Parathyroid adenoma (tissue), 2 donors: ENCODE results near the gene NUTM2E.
A peak's percentile ranks its signal among the peaks of the same experiment; 100 is the strongest.
"Not testable (repeated sequence)": the region's sequence is repeated elsewhere in the genome, so short reads cannot be mapped to it uniquely, and the experiment has no call there.

Experiments
- H2AFZ ChIP-seq: fragments of 300-600 bp; sonication (generic); one replicate; pipeline ENCODE4 v1.7.0; 2017; ENCODE audit warnings: antibody characterized with exemption, mild to moderate bottlenecking
- H3K27ac ChIP-seq: fragments of 300-600 bp; sonication (generic); one replicate; pipeline ENCODE4 v1.7.0; 2017
- H3K27me3 ChIP-seq: fragments of 300-600 bp; sonication (generic); one replicate; pipeline ENCODE4 v1.7.0; 2017; ENCODE audit warnings: low read length; ENCODE audit not compliant: control insufficient read depth, insufficient read depth
- H3K36me3 ChIP-seq: fragments of 300-600 bp; sonication (generic); one replicate; pipeline ENCODE4 v1.7.0; 2017; ENCODE audit warnings: low read length; ENCODE audit not compliant: control insufficient read depth, insufficient read depth
- H3K4me1 ChIP-seq: fragments of 300-600 bp; sonication (generic); one replicate; pipeline ENCODE4 v1.7.0; 2017; ENCODE audit warnings: control low read depth
- H3K4me2 ChIP-seq: fragments of 300-600 bp; sonication (generic); one replicate; pipeline ENCODE4 v1.7.0; 2017; ENCODE audit warnings: low read length
- H3K4me3 ChIP-seq: fragments of 300-600 bp; sonication (generic); one replicate; pipeline ENCODE4 v1.7.0; 2017; ENCODE audit warnings: low read depth, low read length
- H3K79me2 ChIP-seq: fragments of 300-600 bp; sonication (generic); one replicate; pipeline ENCODE4 v1.7.0; 2017; ENCODE audit warnings: control low read depth
- H3K9ac ChIP-seq: fragments of 300-600 bp; sonication (generic); one replicate; pipeline ENCODE4 v1.7.0; 2017; ENCODE audit warnings: mild to moderate bottlenecking
- H3K9me3 ChIP-seq: fragments of 300-600 bp; sonication (generic); one replicate; pipeline ENCODE4 v1.7.0; 2017; ENCODE audit warnings: low read length; ENCODE audit not compliant: control insufficient read depth
- CTCF ChIP-seq: fragments of 300-600 bp; sonication (generic); IDR thresholded peaks from one replicate; pipeline ENCODE4 v1.7.0; 2017; ENCODE audit warnings: antibody characterized with exemption, mild to moderate bottlenecking
- donor health status: primary hyperparathyroidism.

Gene NUTM2E, protein sequence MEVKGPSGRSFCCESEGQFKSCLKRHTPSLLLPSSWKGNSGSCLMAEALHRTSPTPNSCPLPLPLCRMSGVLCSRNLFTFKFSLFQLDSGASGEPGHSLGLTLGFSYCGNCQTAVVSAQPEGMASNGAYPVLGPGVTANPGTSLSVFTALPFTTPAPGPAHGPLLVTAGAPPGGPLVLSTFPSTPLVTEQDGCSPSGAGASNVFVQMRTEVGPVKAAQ (N-terminal part only)

GRCh38 chr10:79826496-79827215 lies at the start of gene NUTM2E:
NUTM2E (plus strand) TSS chr10:79826739; CDS start chr10:79841741, 15,002 bp downstream.
- H3K36me3 ChIP-seq, H3K79me2 ChIP-seq, H3K9me3 ChIP-seq, H3K9ac ChIP-seq, H3K27me3 ChIP-seq, H3K4me1 ChIP-seq: not testable (repeated sequence)
- H3K4me3 ChIP-seq: peak within 1 kb of the TSS; percentile 54
- peak within 1 kb of the TSS; percentile 26 for H3K4me2 ChIP-seq
- H3K27ac ChIP-seq: peak within 1 kb of the TSS; percentile 82
- H2AFZ ChIP-seq: peak within 1 kb of the TSS; percentile 76

- not testable (repeated sequence) for H3K4me3 ChIP-seq, H3K27ac ChIP-seq, H2AFZ ChIP-seq, H3K27me3 ChIP-seq, H3K9ac ChIP-seq, H3K4me2 ChIP-seq, H3K79me2 ChIP-seq, H3K36me3 ChIP-seq, H3K9me3 ChIP-seq, H3K4me1 ChIP-seq
Observed at GRCh38 chr10:79777997-79778396, 48.5 kb upstream of the NUTM2E start.

GRCh38 chr10:79779310-79779938 lies 47.1 kb upstream of the NUTM2E start:
- H3K9me3 ChIP-seq, H2AFZ ChIP-seq, H3K36me3 ChIP-seq, H3K79me2 ChIP-seq, H3K27me3 ChIP-seq, H3K4me1 ChIP-seq, H3K27ac ChIP-seq, H3K9ac ChIP-seq, H3K4me2 ChIP-seq, H3K4me3 ChIP-seq: not testable (repeated sequence)
- peak; percentile 71 for TF ChIP-seq CTCF

GRCh38 chr10:79779992-79780391 lies 46.5 kb upstream of the NUTM2E start:
- not testable (repeated sequence) for H3K27ac ChIP-seq, H3K4me2 ChIP-seq, H3K36me3 ChIP-seq, H3K9me3 ChIP-seq, H3K79me2 ChIP-seq, H3K4me1 ChIP-seq, H3K4me3 ChIP-seq, H3K9ac ChIP-seq, H3K27me3 ChIP-seq, H2AFZ ChIP-seq

DNA sequence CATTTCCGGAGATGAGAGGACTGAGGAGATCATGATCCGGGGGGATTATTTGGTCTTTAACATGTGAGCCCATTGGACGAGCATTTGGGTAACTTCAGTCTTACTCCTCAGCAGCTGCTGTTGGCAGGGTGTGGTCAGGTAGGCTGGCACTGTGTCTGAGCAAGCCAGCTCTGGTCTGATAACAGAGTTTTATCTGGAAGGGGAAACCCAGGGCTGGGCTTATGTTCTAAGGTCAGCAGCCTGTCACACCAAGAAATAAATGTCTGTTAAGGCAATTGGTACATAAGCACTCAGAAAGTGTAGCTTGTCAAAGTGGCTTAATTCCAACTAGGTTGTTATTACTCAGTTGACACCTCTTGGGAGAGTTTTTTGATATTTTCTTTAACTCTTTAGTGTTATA lies 45.0 kb upstream of the NUTM2E start:
- not testable (repeated sequence) for H3K27ac ChIP-seq, H3K4me2 ChIP-seq, H3K4me3 ChIP-seq, H3K36me3 ChIP-seq, H3K79me2 ChIP-seq, H3K4me1 ChIP-seq, H3K27me3 ChIP-seq, H3K9me3 ChIP-seq, H2AFZ ChIP-seq, H3K9ac ChIP-seq

DNA sequence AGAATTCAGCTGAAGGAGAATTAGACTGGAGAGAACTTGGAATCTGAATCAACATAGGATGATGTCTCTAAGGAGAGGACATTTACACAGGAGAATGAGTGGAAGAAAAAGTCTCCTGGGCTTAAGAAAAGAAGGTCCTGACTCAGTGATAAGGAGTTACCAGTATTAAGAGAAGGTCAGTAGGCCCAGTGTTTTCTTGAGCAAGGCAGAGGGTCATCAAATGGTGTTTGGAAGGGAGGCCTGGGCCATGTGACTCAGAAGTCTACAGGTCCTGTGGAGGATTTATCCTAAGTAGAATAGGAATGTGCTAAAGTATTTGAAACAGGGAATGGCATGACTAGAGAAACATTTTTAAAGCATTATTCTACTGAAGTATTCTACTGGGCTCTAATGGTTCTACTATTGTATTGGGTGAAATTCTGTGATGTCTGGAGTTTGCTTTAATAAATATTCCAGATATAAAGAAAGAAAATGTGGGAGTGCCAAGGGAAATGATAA lies 39.0 kb upstream of the NUTM2E start:
- H2AFZ ChIP-seq, H3K9me3 ChIP-seq, H3K79me2 ChIP-seq, H3K27me3 ChIP-seq, H3K4me3 ChIP-seq, H3K4me1 ChIP-seq, H3K4me2 ChIP-seq, H3K36me3 ChIP-seq, H3K9ac ChIP-seq, H3K27ac ChIP-seq: not testable (repeated sequence)

DNA sequence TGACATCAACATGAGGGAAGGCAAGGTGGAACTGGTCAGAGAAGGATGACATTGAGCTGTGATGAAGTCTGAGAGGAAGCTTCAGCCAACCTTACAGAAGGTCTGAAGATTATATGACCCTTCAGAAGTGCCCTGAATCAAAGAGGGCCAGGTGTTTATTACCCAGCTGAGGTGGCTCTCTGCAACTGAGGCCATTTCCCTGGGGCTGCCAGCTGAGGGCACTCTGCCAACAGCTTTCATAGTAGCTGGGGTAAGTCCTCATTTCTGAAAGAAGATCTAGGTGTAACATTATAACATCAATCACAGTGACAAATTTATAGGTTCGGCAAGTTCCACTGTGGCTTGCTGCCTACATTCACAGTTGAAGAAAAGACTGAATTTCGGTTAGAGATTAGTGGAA lies 37.2 kb upstream of the NUTM2E start:
- not testable (repeated sequence) for H3K27me3 ChIP-seq, H3K36me3 ChIP-seq, H3K9ac ChIP-seq, H3K9me3 ChIP-seq, H3K27ac ChIP-seq, H2AFZ ChIP-seq, H3K4me3 ChIP-seq, H3K79me2 ChIP-seq, H3K4me1 ChIP-seq, H3K4me2 ChIP-seq

- H3K36me3 ChIP-seq, H3K9me3 ChIP-seq, H3K79me2 ChIP-seq, H3K9ac ChIP-seq, H3K27me3 ChIP-seq, H3K4me3 ChIP-seq, H3K4me2 ChIP-seq, H3K27ac ChIP-seq, H2AFZ ChIP-seq, H3K4me1 ChIP-seq: not testable (repeated sequence)
Observed at GRCh38 chr10:79791906-79792517, 34.5 kb upstream of the NUTM2E start.

DNA sequence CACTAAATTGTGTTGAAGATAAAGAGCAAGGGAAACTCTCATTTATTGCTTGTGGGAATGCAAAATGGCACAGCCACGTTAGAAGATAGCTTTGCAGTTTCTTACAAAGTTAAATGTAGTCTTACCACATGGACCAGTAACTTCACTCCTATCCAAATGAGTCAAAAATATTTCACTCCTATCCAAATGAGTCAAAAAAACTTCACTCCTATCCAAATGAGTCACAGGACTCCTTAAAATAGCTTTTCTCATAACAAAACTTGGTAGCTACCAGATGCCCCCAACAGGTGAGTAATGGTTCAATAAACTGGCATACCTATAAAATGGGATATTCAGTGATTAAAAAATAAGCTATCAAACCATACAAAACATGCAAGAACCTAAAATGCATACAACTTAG lies 27.2 kb upstream of the NUTM2E start:
- not testable (repeated sequence) for H3K9me3 ChIP-seq, H3K27ac ChIP-seq, H3K4me1 ChIP-seq, H3K4me3 ChIP-seq, H3K27me3 ChIP-seq, H3K79me2 ChIP-seq, H3K4me2 ChIP-seq, H3K9ac ChIP-seq, H2AFZ ChIP-seq, H3K36me3 ChIP-seq

GRCh38 chr10:79805857-79806256 lies 20.7 kb upstream of the NUTM2E start:
- not testable (repeated sequence) for H3K4me2 ChIP-seq, H3K36me3 ChIP-seq, H3K27ac ChIP-seq, H2AFZ ChIP-seq, H3K4me1 ChIP-seq, H3K9ac ChIP-seq, H3K9me3 ChIP-seq, H3K4me3 ChIP-seq, H3K79me2 ChIP-seq, H3K27me3 ChIP-seq
